Loucy (cell line): ENCODE data around the gene TMEM147.

ENCODE experiments used
- EZH2phosphoT487 ChIP-seq: fragments of 200-600 bp; IDR thresholded peaks from 2 replicates; pipeline ENCODE4 v1.6.1; 2018; ENCODE audit warnings: antibody characterized with exemption, mild to moderate bottlenecking, moderate library complexity, borderline replicate concordance
- TF ChIP-seq, protein P1 (sequence below): fragments of 200-600 bp; sonication (generic); conservative IDR thresholded peaks from 2 replicates; pipeline ENCODE4 v1.5.1; 2014; ENCODE audit warnings: mild to moderate bottlenecking, antibody characterized with exemption, low read length

DNA sequence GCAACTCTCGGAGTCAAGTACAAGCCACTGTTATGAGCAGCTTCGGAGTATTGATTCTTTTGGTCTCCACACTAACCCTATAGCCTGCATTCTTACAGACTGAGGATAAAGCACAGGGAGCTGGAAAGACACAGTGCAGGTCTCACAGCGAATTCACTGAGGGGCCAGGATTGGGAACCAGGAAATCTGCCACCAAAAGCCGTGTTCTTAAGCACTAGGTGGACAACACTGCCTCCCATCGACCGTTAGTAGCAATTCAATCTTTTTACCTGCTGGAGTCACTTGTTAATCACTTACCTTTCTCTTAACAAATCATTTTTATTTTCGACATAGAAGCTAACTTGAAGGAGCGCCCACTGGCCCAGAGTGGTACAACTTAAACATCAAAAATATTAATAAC lies 46.8 kb downstream of the TMEM147 start:
- TF ChIP-seq, protein P1, sequence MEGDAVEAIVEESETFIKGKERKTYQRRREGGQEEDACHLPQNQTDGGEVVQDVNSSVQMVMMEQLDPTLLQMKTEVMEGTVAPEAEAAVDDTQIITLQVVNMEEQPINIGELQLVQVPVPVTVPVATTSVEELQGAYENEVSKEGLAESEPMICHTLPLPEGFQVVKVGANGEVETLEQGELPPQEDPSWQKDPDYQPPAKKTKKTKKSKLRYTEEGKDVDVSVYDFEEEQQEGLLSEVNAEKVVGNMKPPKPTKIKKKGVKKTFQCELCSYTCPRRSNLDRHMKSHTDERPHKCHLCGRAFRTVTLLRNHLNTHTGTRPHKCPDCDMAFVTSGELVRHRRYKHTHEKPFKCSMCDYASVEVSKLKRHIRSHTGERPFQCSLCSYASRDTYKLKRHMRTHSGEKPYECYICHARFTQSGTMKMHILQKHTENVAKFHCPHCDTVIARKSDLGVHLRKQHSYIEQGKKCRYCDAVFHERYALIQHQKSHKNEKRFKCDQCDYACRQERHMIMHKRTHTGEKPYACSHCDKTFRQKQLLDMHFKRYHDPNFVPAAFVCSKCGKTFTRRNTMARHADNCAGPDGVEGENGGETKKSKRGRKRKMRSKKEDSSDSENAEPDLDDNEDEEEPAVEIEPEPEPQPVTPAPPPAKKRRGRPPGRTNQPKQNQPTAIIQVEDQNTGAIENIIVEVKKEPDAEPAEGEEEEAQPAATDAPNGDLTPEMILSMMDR: peak; percentile 67
- TF ChIP-seq EZH2phosphoT487: no peak
